GM21576 (cell line): ENCODE data around the gene PTPN14.
"Not testable (repeated sequence)": the region's sequence is repeated elsewhere in the genome, so short reads cannot be mapped to it uniquely, and the experiment has no call there.

Source experiments
- ATAC-seq: cut with Tn5 transposase; IDR thresholded peaks from one replicate; pipeline ENCODE4 v1.9.1; 2021; ENCODE audit warnings: mild to moderate bottlenecking, moderate library complexity; ENCODE audit not compliant: unreplicated experiment

Gene PTPN14

GRCh38 chr1:214542275-214543199 is 8.9 kb downstream of the PTPN14 start:
- no peak for ATAC-seq

- no peak for ATAC-seq
Observed at GRCh38 chr1:214541693-214542092, 9.7 kb downstream of the PTPN14 start.

GRCh38 chr1:214541206-214541605 is 10.2 kb downstream of the PTPN14 start:
- ATAC-seq: no peak

- ATAC-seq: no peak
Observed at GRCh38 chr1:214540324-214540723, 11.1 kb downstream of the PTPN14 start.

- ATAC-seq: no peak
Observed at GRCh38 chr1:214538496-214538895, 12.9 kb downstream of the PTPN14 start.

- ATAC-seq: no peak
Observed at GRCh38 chr1:214537872-214538473, 13.4 kb downstream of the PTPN14 start.

- ATAC-seq: no peak
Observed at GRCh38 chr1:214537219-214537618, 14.2 kb downstream of the PTPN14 start.

GRCh38 chr1:214532070-214532469 is 19.3 kb downstream of the PTPN14 start:
- ATAC-seq: no peak

GRCh38 chr1:214525535-214526019 is 25.8 kb downstream of the PTPN14 start:
- peak; percentile 50 for ATAC-seq

- no peak for ATAC-seq
Observed at GRCh38 chr1:214524824-214525223, 26.6 kb downstream of the PTPN14 start.

- no peak for ATAC-seq
Observed at GRCh38 chr1:214523124-214523824, 28.1 kb downstream of the PTPN14 start.

GRCh38 chr1:214521458-214521857 is 29.9 kb downstream of the PTPN14 start:
- not testable (repeated sequence) for ATAC-seq

- ATAC-seq: no peak
Observed at GRCh38 chr1:214520544-214521165, 30.7 kb downstream of the PTPN14 start.

- ATAC-seq: no peak
Observed at GRCh38 chr1:214518361-214518760, 33.0 kb downstream of the PTPN14 start.

GRCh38 chr1:214516434-214517326 is 34.7 kb downstream of the PTPN14 start:
- no peak for ATAC-seq

GRCh38 chr1:214515544-214516433 is 35.6 kb downstream of the PTPN14 start:
- no peak for ATAC-seq

GRCh38 chr1:214514819-214515383 is 36.5 kb downstream of the PTPN14 start:
- ATAC-seq: no peak

- ATAC-seq: no peak
Observed at GRCh38 chr1:214514032-214514818, 37.2 kb downstream of the PTPN14 start.
